GM18868 (cell line): ENCODE results near the gene TAF1B.
"Not testable (repeated sequence)": the region's sequence is repeated elsewhere in the genome, so short reads cannot be mapped to it uniquely, and the experiment has no call there.

ENCODE experiments used
- ATAC-seq: cut with Tn5 transposase; IDR thresholded peaks from one replicate; pipeline ENCODE4 v1.9.1; 2021; ENCODE audit warnings: mild to moderate bottlenecking, moderate library complexity; ENCODE audit not compliant: unreplicated experiment

TAF1B gene

DNA sequence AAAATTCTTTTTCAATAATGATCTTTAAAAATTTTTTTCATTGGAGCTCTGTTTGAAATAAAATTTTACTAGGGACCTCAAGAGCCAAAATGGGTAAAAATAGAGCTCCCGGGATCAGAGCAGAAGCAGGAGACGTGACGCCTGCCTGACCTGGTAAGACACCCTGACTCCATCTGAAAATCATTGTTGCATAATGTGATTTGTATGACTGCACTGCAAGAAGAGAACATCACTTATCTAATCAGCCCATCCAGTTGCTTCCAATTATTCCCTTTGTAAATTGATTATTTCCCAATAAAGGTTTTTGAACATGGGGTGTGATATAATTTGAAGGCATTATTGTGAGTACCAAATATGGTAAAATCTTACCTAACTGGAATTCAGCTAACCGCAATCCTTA is 17.1 kb upstream of the TAF1B start:
- no peak for ATAC-seq

DNA sequence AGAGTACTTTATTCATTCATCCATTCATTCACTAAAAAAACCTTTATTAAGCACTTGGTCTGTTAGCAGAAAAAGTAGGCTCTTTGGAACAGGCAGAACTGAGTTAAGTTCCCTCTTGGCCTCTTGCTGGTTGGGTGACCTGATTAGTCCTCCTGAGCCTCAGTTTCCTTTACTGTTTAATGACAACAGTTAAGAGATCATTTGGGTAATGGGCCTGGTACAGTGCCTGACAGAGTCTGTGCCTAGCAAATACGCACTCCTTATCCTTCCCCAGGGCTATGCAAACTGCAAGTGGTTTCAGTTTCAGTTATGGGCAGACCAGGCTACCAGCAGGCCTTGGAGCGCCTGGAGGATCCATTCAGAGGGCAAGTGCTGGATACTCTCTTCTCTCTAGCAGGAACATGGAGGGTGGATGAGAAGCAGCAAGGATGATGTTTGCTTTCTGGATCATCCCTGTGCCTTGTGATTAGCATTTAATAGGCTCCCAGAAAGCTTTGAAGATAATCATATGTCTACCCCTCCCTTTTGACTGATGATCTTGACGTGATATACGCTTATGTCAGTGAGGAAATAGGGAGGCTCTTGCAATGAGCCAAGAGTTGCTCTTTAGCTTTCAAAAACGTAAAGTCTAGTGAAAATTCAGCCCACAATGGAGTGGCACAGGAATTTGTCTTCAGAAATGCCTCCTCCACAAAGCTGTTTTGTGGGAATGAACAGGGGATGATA is 12.4 kb upstream of the TAF1B start:
- ATAC-seq, result no peak

- ATAC-seq, result no peak
These were observed 11.6 kb upstream of the TAF1B start for GRCh38 chr2:9831670-9832069.

DNA sequence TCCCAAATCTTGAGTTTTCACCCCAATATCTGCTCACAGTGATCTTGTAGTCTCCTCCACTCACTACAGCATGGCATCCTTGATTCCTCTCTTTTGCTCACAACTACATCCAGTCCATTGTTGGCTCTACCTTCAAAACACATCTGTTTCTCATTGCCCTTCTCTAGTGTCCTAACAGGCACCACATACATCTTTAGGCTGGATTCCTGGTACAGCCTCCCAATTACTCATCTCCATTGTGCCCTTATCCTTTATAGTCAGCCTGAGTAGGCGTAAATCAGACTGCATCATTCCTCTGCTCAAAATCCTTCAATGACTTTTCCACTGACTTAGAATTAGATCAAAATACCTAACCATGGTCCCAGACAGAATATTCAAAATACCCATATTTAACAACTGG is 10.7 kb upstream of the TAF1B start:
- no peak for ATAC-seq

DNA sequence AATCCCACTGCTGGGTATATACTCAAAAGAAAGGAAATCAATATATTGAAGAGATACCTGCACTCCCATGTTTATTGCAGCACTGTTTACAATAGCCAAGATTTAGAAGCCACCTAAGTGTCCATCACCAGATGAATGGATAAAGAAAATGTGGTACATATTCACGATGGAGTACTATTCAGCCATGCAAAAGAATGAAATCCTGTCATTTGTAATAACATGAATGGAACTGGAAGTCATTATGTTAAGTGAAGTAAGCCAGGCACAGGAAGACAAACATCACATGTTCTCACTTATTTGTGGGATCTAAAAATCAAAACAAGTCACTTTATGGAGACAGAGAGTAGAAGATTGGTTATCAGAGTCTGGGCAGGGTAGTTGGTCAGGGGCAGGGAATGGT is 8.2 kb upstream of the TAF1B start:
- ATAC-seq, result not testable (repeated sequence)

GRCh38 chr2:9836074-9836473 is 7.2 kb upstream of the TAF1B start:
- no peak for ATAC-seq

- ATAC-seq, result no peak
These were observed 6.8 kb upstream of the TAF1B start for GRCh38 chr2:9836517-9836916.

GRCh38 chr2:9837451-9837850 is 5.8 kb upstream of the TAF1B start:
- ATAC-seq, result no peak

DNA sequence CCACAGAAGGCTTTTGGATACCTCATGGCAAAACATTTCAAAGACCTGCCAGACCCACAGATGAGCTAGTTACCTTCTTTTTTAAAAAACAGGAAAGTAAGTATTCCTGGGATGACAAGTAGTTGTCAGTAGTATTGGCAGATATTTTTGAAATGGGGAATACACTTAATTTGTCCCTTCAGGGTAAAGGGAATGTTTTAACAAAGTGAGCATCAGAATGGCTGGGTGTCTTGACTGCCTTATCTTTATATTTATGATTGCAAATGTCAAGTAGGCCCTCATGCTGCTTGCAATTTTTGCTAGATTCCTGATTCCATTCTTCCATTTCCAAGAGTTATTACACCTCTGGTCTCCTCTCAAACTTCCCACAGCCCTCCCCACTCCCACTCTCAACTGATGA is 4.9 kb upstream of the TAF1B start:
- ATAC-seq, result no peak

GRCh38 chr2:9842487-9843228 is 616 bp upstream of the TAF1B start:
- no peak for ATAC-seq

DNA sequence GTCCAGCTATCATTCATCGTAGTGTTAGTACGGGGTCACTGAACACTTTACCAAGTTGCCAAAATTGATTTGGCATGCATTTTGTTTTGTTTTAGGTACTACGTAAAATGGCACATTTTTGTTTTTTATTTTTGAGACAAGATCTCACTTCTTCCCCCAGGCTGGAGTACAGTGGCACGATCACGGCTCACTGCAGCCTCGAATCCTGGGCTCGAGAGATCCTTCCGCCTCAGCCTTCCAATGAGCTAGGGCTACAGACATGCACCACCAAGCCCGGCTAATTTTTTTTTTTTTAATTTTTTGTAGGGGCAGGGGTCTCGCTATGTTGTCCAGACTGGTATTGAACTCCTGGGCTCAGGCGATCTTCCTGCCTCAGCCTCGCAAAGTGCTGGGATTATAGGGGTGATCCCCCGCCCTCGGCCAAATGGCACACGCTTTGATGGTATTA is 786 bp downstream of the TAF1B start:
- ATAC-seq, result no peak

DNA sequence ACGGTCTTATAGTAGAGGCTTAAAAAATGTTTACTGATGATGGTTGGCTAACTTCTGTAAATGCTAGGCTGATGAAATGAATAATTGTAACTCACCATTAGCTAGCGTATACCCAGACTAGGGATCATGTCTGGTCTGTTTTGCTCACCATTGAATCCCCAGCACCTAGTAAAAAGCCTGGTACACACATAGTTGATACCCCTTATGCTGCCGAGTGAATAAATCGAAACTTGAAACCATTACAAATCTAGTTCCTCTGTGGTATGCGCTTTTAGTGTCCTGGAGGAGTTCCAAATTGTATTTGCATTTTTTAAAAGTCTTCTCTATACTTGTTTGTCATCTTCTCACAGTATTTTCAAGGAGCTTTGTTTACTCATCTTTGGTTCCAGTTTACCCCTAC is 1.3 kb downstream of the TAF1B start:
- ATAC-seq, result peak; percentile 29

GRCh38 chr2:9846554-9846953 is 3.3 kb downstream of the TAF1B start:
- no peak for ATAC-seq

DNA sequence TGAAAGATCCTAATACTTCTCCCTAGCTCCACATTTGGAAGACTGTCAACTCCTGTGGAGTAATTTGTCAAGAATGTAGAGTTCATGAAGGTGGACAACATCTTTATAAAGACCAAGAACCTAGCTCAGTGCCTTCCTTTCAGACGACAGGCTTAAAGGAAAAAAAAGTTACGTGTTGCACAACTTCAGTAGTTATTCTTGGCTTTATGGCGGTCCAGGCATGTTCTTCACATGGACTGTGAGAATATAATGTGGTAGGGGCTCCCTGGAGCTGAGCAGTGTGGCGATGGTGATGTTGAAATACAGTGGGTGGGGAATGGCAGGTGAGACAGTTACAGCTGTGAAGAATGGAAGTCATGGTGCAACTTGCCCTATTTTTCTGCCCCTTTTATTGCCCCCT is 3.9 kb downstream of the TAF1B start:
- ATAC-seq, result no peak

DNA sequence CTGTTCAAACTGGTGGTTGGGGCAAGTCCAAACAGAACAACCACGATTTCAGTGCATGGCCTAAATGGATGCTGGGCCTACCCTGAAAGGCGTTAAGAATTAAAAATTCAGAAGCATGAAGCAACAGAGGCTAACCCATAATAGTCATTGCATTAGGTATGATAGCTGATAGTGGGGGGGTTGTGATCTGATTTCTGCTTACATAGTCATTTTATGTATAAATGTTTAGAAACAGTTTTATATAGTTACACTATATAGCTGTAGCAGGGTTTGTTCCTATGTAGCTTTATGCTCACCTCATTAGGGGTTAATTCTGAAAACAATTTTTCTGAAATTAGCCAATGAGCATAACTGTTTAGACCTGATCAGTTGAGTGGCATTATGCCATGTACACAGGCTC is 9.6 kb downstream of the TAF1B start:
- no peak for ATAC-seq

DNA sequence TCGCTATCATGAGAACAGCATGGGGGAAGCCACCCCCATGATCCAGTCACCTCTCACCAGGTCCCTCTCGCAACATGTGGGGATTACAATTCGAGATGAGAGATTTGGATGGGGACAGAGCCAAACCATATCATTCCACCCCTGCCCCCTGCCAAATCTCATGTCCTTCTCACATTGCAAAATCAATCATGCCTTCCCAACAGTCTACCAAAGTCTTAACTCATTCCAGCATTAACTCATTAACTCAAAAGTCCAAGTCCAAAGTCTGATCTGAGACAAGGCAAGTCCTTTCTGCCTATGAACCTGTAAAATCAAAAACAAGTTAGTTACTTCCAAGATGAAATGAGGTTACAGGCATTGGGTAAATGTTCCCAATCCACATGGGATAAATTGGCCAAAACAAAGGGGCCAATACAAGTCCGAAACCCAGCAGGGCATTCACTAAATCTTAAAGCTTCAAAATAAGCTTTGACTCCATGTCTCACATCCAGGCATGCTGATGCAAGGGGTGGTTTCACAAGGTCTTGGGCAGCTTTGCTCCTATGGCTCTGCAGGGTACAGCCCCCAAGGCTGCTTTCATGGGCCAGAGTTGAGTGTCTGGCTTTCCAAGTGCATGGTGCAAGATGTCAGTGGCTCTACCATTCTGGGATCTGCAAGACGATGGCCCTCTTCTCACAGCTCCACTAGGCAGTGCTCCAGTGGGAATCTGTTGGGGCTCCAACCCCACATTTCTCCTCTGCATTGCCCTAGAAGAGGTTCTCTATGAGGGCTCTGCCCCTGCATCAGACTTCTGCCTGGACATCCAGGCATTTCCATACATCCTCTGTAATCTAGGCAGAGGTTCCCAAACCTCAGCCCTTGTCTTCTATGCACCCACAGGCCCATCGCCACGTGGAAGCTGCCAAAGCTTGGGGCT is 14.8 kb downstream of the TAF1B start:
- no peak for ATAC-seq

DNA sequence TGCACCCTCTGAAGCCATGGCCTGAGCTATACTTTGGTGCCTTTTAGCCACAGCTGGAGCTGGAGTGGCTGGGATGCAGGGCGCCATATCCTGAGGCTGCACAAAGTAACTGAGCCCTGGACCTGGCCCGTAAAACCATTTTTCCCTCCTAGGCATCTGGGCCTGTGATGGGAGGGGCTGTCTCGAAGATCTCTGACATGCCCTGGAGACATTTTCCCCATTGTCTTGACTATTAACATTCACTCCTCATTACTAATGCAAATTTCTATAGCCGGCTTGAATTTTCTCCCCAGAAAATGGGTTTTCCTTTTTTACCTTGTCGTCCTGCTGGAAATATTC is 15.4 kb downstream of the TAF1B start:
- ATAC-seq, result no peak

- not testable (repeated sequence) for ATAC-seq
These were observed 17.8 kb downstream of the TAF1B start for GRCh38 chr2:9860922-9861580.

DNA sequence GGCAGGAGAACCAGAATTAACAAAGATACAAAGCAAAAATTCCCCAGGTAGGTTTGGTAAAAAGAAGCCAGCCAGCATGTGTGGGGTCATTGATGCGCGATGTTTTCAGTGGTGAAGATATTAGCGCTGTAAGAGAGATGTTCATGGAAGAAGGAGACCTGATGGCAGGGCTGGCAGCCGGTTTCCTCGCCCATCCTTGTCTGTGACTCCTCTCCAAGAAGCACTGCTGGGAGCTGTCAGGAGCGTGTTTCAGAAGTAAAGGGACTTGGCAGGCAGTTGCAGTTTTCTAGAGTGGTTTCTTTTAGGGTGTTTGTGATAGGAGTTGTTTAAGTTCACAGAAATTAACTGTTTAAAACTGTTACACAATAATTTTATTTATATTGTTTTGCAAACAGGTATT is 24.6 kb downstream of the TAF1B start:
- no peak for ATAC-seq

DNA sequence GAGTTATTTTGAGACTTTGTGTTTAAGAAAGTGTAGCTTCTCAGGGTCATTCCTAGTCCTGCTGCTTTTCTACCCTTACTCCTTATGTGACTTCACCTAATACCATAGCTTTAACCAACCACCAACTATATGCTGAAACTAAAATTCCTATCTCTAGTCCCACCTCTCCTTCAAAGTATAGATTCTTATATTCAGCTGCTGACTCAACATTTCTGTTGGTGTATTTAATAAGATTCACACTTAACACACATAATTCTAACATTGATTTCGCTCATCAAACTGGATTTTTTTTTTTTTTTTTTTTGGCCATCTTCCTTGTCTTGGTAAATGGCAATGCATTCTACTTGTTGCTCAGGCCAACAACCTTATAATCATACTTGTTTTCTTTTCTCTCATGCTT is 30.1 kb downstream of the TAF1B start:
- ATAC-seq, result no peak

DNA sequence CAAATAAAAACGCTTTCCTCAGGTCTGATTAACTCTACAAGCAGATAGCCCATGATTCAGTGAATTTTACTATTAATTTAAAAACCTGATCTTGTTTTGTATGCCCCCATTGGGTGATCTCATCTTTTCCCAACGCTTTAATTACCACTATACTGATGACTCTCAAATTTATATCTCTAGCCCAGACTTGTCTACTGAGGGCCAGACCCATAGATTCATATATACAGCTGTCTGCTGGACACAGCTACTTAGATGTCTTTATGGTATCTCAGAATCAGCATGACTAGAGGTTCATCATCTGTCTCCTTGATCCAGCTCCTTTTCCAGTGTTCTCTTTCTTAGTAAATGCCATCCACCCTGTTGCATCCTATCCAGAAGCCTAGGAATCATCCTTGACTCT is 33.8 kb downstream of the TAF1B start:
- ATAC-seq, result no peak
